Mucosa of stomach (tissue), 1 donor: Measurements from ENCODE around the gene C1QB.

Experiments used
- H3K27me3 ChIP-seq: one replicate; pipeline ENCODE4 v1.7.0; 2013; ENCODE audit warnings: mild to moderate bottlenecking, low read length; ENCODE audit not compliant: control insufficient read depth, insufficient read depth
- H3K36me3 ChIP-seq: one replicate; pipeline ENCODE4 v1.7.0; 2013; ENCODE audit warnings: low read length; ENCODE audit not compliant: control insufficient read depth, insufficient read depth
- H3K4me1 ChIP-seq: one replicate; pipeline ENCODE4 v1.7.0; 2013; ENCODE audit warnings: mild to moderate bottlenecking, low read length; ENCODE audit not compliant: control insufficient read depth, insufficient read depth
- H3K4me3 ChIP-seq: one replicate; pipeline ENCODE4 v1.7.0; 2013; ENCODE audit warnings: low read length
- H3K9ac ChIP-seq: one replicate; pipeline ENCODE4 v1.7.0; 2013; ENCODE audit warnings: mild to moderate bottlenecking, low read length, moderate library complexity
- H3K9me3 ChIP-seq: one replicate; pipeline ENCODE4 v1.7.0; 2013; ENCODE audit warnings: mild to moderate bottlenecking, low read length, moderate library complexity; ENCODE audit not compliant: control insufficient read depth
- donor health status: Pancreatic carcinoma.

Gene C1QB

GRCh38 chr1:22636927-22637326 lies 16.1 kb upstream of the C1QB start:
- Histone ChIP-seq H3K9ac (no peak overlapping the region), H3K36me3 (no peaks in the 10 kb centered on the region), H3K27me3 (peaks cover 12% of the 10 kb centered on the region), H3K9me3 (no peaks in the 10 kb centered on the region), H3K4me3 (no peak overlapping the region), H3K4me1 (no peaks in the 10 kb centered on the region)

- no peaks in the 10 kb centered on the region for H3K36me3 ChIP-seq
- peaks cover 18% of the 10 kb centered on the region for H3K27me3 ChIP-seq
- H3K4me3 ChIP-seq: no peak overlapping the region
- H3K9me3 ChIP-seq: no peaks in the 10 kb centered on the region
- H3K4me1 ChIP-seq: no peaks in the 10 kb centered on the region
- H3K9ac ChIP-seq: no peak overlapping the region
Measured at GRCh38 chr1:22637907-22638445, 15.1 kb upstream of the C1QB start.

GRCh38 chr1:22638476-22639234 lies 14.4 kb upstream of the C1QB start:
- no peaks in the 10 kb centered on the region for H3K4me1 ChIP-seq
- no peaks in the 10 kb centered on the region for H3K36me3 ChIP-seq
- no peak overlapping the region for H3K4me3 ChIP-seq
- no peak overlapping the region for H3K9ac ChIP-seq
- H3K9me3 ChIP-seq: no peaks in the 10 kb centered on the region
- H3K27me3 ChIP-seq: peaks cover 18% of the 10 kb centered on the region

GRCh38 chr1:22639286-22639685 lies 13.8 kb upstream of the C1QB start:
- Histone ChIP-seq H3K4me1 (no peaks in the 10 kb centered on the region), H3K9me3 (no peaks in the 10 kb centered on the region), H3K4me3 (no peak overlapping the region), H3K27me3 (peaks cover 18% of the 10 kb centered on the region), H3K36me3 (no peaks in the 10 kb centered on the region), H3K9ac (no peak overlapping the region)

GRCh38 chr1:22641247-22641646 lies 11.8 kb upstream of the C1QB start:
- no peak overlapping the region for H3K4me3 ChIP-seq
- H3K36me3 ChIP-seq: no peaks in the 10 kb centered on the region
- no peaks in the 10 kb centered on the region for H3K9me3 ChIP-seq
- H3K4me1 ChIP-seq: no peaks in the 10 kb centered on the region
- H3K27me3 ChIP-seq: peaks cover 18% of the 10 kb centered on the region
- H3K9ac ChIP-seq: no peak overlapping the region

GRCh38 chr1:22641906-22642636 lies 11.0 kb upstream of the C1QB start:
- no peaks in the 10 kb centered on the region for H3K9me3 ChIP-seq
- H3K4me3 ChIP-seq: no peak overlapping the region
- H3K27me3 ChIP-seq: peaks cover 18% of the 10 kb centered on the region
- no peaks in the 10 kb centered on the region for H3K36me3 ChIP-seq
- H3K4me1 ChIP-seq: no peaks in the 10 kb centered on the region
- no peak overlapping the region for H3K9ac ChIP-seq

- Histone ChIP-seq H3K36me3 (no peaks in the 10 kb centered on the region), H3K9me3 (no peaks in the 10 kb centered on the region), H3K27me3 (peaks cover 14% of the 10 kb centered on the region), H3K4me3 (no peak within 1 kb of the TSS), H3K4me1 (no peaks in the 10 kb centered on the region), H3K9ac (no peak within 1 kb of the TSS)
Measured at GRCh38 chr1:22643381-22643780, 9.7 kb upstream of the C1QB start, which contains the start of gene C1QC. C1QC (plus strand) TSS chr1:22643633; CDS start chr1:22644024, 391 bp downstream.

- H3K27me3 ChIP-seq: peaks cover 14% of the 10 kb centered on the region
- no peak overlapping the region for H3K4me3 ChIP-seq
- no peaks in the 10 kb centered on the region for H3K36me3 ChIP-seq
- H3K9ac ChIP-seq: no peak overlapping the region
- H3K4me1 ChIP-seq: no peaks in the 10 kb centered on the region
- no peaks in the 10 kb centered on the region for H3K9me3 ChIP-seq
Measured at GRCh38 chr1:22643928-22644327, 9.1 kb upstream of the C1QB start.

- H3K4me3 ChIP-seq: no peak overlapping the region
- no peaks in the 10 kb centered on the region for H3K9me3 ChIP-seq
- H3K9ac ChIP-seq: no peak overlapping the region
- H3K4me1 ChIP-seq: no peaks in the 10 kb centered on the region
- H3K36me3 ChIP-seq: no peaks in the 10 kb centered on the region
- H3K27me3 ChIP-seq: peaks cover 12% of the 10 kb centered on the region
Measured at GRCh38 chr1:22645931-22646330, 7.1 kb upstream of the C1QB start.

- H3K9me3 ChIP-seq: no peaks in the 10 kb centered on the region
- peaks cover 11% of the 10 kb centered on the region for H3K27me3 ChIP-seq
- no peak overlapping the region for H3K9ac ChIP-seq
- H3K36me3 ChIP-seq: no peaks in the 10 kb centered on the region
- H3K4me3 ChIP-seq: no peak overlapping the region
- H3K4me1 ChIP-seq: no peaks in the 10 kb centered on the region
Measured at GRCh38 chr1:22646384-22646783, 6.7 kb upstream of the C1QB start.

GRCh38 chr1:22650089-22650693 lies 2.8 kb upstream of the C1QB start:
- H3K9ac ChIP-seq: no peak overlapping the region
- no peaks in the 10 kb centered on the region for H3K36me3 ChIP-seq
- H3K27me3 ChIP-seq: peaks cover 2% of the 10 kb centered on the region
- no peak overlapping the region for H3K4me3 ChIP-seq
- no peaks in the 10 kb centered on the region for H3K4me1 ChIP-seq
- H3K9me3 ChIP-seq: no peaks in the 10 kb centered on the region
